Adipose tissue (tissue), 3 donors: Measurements from ENCODE around the gene KRT79. TPM values are rescaled to one million over a fixed set of nuclear protein-coding genes. Genes with fewer than 3 reads are reported as not detected.

Experiments
- H3K27ac ChIP-seq: one replicate; pipeline ENCODE4 v1.5.1; 2013; ENCODE audit warnings: low read depth, low read length
- WGBS, 3 donors: extraction: QIAGEN DNeasy Blood & Tissue Kit; methylation state at CpG; one replicate each; pipeline ENCODE4 v1.1.7; 2013; 5-methylcytosine and 5-hydroxymethylcytosine counted together
- polyA plus RNA-seq, 3 donors: library from polyadenylated mRNA; stranded (reverse); fragments of 200-250 nt; gene quantifications; one replicate each; pipeline ENCODE4 v1.2.3, GENCODE V29; 2013
- donor health status: healthy with polysubstance abuse.
- donor health status: Bipolar disorder and iron deficiency.
- donor health status: healthy.

Gene KRT79
- polyA plus RNA-seq, 3 donors, result 0.26 to 6.1 (median 1.0) TPM

GRCh38 chr12:52788876-52789636, 45.1 kb downstream of the KRT79 start:
- no peak overlapping the region for H3K27ac ChIP-seq
- WGBS, 3 donors, result 92 to 94% (median 94%) methylated on average over 11 of the region's 11 CpGs

- 64 to 86% (median 74%) methylated on average over 6 of the region's 6 CpGs for WGBS, 3 donors
- no peak overlapping the region for H3K27ac ChIP-seq
Observed at GRCh38 chr12:52788192-52788875, 45.8 kb downstream of the KRT79 start.

- no peak overlapping the region for H3K27ac ChIP-seq
- 65 to 78% (median 67%) methylated on average over 6 of the region's 6 CpGs for WGBS, 3 donors
Observed at GRCh38 chr12:52787324-52788191, 46.6 kb downstream of the KRT79 start.

- H3K27ac ChIP-seq, result no peak overlapping the region
- whole genome bisulfite sequencing, 3 donors, result 68 to 86% (median 78%) methylated on average over 3 of the region's 3 CpGs
Observed at GRCh38 chr12:52784909-52785308, 49.2 kb downstream of the KRT79 start.

- WGBS, 3 donors, result 73 to 85% (median 83%) methylated on average over 7 of the region's 7 CpGs
- no peak overlapping the region for H3K27ac ChIP-seq
Observed at GRCh38 chr12:52783563-52784316, 50.4 kb downstream of the KRT79 start.

- no peak overlapping the region for H3K27ac ChIP-seq
- 88 to 93% (median 93%) methylated on average over 4 of the region's 4 CpGs for WGBS, 3 donors
Observed at GRCh38 chr12:52782502-52782901, 51.6 kb downstream of the KRT79 start.

GRCh38 chr12:52781399-52782082, 52.6 kb downstream of the KRT79 start:
- WGBS, 3 donors, result 68 to 74% (median 73%) methylated on average over 4 of the region's 4 CpGs
- no peak overlapping the region for H3K27ac ChIP-seq

GRCh38 chr12:52779914-52780313, 54.2 kb downstream of the KRT79 start:
- no peak overlapping the region for H3K27ac ChIP-seq
- WGBS, 3 donors, result 86 to 92% (median 88%) methylated on average over 6 of the region's 6 CpGs

- 82 to 90% (median 87%) methylated on average over 2 of the region's 2 CpGs for WGBS, 3 donors
- no peak overlapping the region for H3K27ac ChIP-seq
Observed at GRCh38 chr12:52778833-52779232, 55.3 kb downstream of the KRT79 start.

- 83 to 93% (median 87%) methylated on average over 4 of the region's 4 CpGs for WGBS, 3 donors
- H3K27ac ChIP-seq, result no peak overlapping the region
Observed at GRCh38 chr12:52777566-52777965, 56.5 kb downstream of the KRT79 start.

- 81 to 93% (median 92%) methylated on average over 8 of the region's 8 CpGs for WGBS, 3 donors
- H3K27ac ChIP-seq, result no peak within 1 kb of the TSS
Observed at GRCh38 chr12:52776913-52777395, 57.2 kb downstream of the KRT79 start, which contains the start of gene KRT76. Gene KRT76 (minus strand): TSS chr12:52777345. CDS start chr12:52777291, 54 bp downstream.

GRCh38 chr12:52776435-52776834, 57.7 kb downstream of the KRT79 start:
- WGBS, 3 donors, result 82 to 91% (median 84%) methylated on average over 5 of the region's 5 CpGs
- H3K27ac ChIP-seq, result no peak overlapping the region

- WGBS, 3 donors, result 68 to 70% (median 69%) methylated on average over 8 of the region's 8 CpGs
- no peak overlapping the region for H3K27ac ChIP-seq
Observed at GRCh38 chr12:52774629-52775250, 59.4 kb downstream of the KRT79 start.

- WGBS, 3 donors, result 62 to 63% (median 63%) methylated on average over 3 of the region's 3 CpGs
- no peak overlapping the region for H3K27ac ChIP-seq
Observed at GRCh38 chr12:52772772-52773171, 61.3 kb downstream of the KRT79 start.

- H3K27ac ChIP-seq, result no peak overlapping the region
- WGBS, 3 donors, result 80 to 90% (median 88%) methylated on average over 4 of the region's 4 CpGs
Observed at GRCh38 chr12:52772188-52772587, 61.9 kb downstream of the KRT79 start.

GRCh38 chr12:52771505-52771904, 62.6 kb downstream of the KRT79 start:
- H3K27ac ChIP-seq, result no peak overlapping the region
- 76 to 81% (median 80%) methylated on average over 4 of the region's 4 CpGs for WGBS, 3 donors
